Measurements from ENCODE around the gene AEBP1.

DNA sequence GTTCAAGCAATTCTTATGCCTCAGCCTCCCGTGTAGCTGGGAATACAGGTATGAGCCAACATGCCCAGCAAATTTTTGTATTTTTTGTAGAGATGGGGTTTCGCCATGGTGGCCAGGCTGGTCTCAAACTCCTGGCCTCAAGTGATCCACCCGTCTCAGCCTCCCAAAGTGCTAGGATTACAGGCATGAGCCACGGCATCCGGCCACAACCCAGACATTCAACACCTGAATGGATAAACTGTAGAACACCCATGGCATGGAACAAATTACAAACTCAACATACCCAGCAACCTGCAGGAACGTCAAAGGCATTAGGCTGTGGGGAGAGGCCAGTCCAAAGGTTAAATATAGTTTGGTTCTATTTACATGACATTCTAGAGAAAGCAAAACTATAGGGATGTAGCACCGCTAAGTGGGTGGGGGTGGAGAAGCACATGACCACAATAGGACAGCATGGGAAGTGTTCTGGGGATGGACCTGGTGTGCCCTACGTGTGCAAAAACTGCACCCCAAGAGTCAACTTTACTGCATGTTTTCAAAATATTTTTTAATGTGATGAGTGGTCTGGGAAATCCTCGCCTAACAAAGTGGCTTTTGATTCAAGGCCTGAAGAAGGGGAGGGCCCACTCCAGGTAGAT, 32.3 kb upstream of the AEBP1 start:
- TF ChIP-seq SIN3A (IDR thresholded peaks at IDR 0.05; ENCODE audit: borderline replicate concordance in 2 of 2, control insufficient read depth in 1 of 2, low read depth in 2 of 2, low read length in 2 of 2), result no peak
- no peak for TF ChIP-seq SMAD3 (CRISPR knock-in tag; conservative IDR thresholded peaks at IDR 0.05)
- TF ChIP-seq MXI1 (IDR thresholded peaks at IDR 0.05; ENCODE audit: low read depth, low read length), result no peak
- TF ChIP-seq POLR2AphosphoS5 (IDR thresholded peaks at IDR 0.05; ENCODE audit: control insufficient read depth, insufficient read depth, low read depth, low read length), result no peak
- TF ChIP-seq, protein P1, sequence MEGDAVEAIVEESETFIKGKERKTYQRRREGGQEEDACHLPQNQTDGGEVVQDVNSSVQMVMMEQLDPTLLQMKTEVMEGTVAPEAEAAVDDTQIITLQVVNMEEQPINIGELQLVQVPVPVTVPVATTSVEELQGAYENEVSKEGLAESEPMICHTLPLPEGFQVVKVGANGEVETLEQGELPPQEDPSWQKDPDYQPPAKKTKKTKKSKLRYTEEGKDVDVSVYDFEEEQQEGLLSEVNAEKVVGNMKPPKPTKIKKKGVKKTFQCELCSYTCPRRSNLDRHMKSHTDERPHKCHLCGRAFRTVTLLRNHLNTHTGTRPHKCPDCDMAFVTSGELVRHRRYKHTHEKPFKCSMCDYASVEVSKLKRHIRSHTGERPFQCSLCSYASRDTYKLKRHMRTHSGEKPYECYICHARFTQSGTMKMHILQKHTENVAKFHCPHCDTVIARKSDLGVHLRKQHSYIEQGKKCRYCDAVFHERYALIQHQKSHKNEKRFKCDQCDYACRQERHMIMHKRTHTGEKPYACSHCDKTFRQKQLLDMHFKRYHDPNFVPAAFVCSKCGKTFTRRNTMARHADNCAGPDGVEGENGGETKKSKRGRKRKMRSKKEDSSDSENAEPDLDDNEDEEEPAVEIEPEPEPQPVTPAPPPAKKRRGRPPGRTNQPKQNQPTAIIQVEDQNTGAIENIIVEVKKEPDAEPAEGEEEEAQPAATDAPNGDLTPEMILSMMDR (IDR thresholded peaks at IDR 0.05 in 2 of 3, conservative IDR thresholded peaks at IDR 0.05 in 1 of 3; ENCODE audit: insufficient read depth in 2 of 3, low read depth in 1 of 3, low read length in 3 of 3), result no peak
- TF ChIP-seq XRCC5 (IDR thresholded peaks at IDR 0.05; ENCODE audit: low read depth, low read length), result no peak
- TF ChIP-seq, protein P2, sequence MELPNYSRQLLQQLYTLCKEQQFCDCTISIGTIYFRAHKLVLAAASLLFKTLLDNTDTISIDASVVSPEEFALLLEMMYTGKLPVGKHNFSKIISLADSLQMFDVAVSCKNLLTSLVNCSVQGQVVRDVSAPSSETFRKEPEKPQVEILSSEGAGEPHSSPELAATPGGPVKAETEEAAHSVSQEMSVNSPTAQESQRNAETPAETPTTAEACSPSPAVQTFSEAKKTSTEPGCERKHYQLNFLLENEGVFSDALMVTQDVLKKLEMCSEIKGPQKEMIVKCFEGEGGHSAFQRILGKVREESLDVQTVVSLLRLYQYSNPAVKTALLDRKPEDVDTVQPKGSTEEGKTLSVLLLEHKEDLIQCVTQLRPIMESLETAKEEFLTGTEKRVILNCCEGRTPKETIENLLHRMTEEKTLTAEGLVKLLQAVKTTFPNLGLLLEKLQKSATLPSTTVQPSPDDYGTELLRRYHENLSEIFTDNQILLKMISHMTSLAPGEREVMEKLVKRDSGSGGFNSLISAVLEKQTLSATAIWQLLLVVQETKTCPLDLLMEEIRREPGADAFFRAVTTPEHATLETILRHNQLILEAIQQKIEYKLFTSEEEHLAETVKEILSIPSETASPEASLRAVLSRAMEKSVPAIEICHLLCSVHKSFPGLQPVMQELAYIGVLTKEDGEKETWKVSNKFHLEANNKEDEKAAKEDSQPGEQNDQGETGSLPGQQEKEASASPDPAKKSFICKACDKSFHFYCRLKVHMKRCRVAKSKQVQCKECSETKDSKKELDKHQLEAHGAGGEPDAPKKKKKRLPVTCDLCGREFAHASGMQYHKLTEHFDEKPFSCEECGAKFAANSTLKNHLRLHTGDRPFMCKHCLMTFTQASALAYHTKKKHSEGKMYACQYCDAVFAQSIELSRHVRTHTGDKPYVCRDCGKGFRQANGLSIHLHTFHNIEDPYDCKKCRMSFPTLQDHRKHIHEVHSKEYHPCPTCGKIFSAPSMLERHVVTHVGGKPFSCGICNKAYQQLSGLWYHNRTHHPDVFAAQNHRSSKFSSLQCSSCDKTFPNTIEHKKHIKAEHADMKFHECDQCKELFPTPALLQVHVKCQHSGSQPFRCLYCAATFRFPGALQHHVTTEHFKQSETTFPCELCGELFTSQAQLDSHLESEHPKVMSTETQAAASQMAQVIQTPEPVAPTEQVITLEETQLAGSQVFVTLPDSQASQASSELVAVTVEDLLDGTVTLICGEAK (IDR thresholded peaks at IDR 0.05), result no peak
- TF ChIP-seq, protein P2 (CRISPR knock-in tag; IDR thresholded peaks at IDR 0.05), result no peak
- no peak for TF ChIP-seq BRF1 (IDR thresholded peaks at IDR 0.05; ENCODE audit: borderline replicate concordance, extremely low read depth, insufficient read length)
- no peak for TF ChIP-seq HDAC2 (IDR thresholded peaks at IDR 0.05)
- TF ChIP-seq PPARD (CRISPR knock-in tag; IDR thresholded peaks at IDR 0.05), result no peak
- no peak for TF ChIP-seq ZNF316 (IDR thresholded peaks at IDR 0.05)
